ENCODE data around the gene TRIM69.
A peak's percentile ranks its signal among the peaks of the same experiment; 100 is the strongest.

The TRIM69 gene

DNA sequence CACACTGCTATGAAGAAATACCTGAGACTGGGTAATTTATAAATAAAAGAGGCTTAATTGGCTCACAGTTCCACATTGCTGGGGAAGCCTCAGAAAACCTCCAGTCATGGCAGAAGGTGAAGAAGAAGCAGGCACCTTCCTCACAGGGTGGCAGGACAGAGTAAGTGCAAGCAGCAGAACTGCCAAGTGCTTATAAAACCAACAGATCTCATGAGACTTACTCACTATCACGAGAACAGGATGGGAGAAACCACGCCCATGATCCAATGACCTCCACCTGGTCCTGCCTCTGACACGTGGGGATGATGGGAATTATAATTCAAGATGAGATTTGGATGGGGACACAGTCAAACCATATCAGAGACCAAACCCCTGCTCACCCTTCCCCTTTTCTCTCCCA lies 75.0 kb downstream of the TRIM69 start:
- peak; percentile 78 for DNase-seq

DNA sequence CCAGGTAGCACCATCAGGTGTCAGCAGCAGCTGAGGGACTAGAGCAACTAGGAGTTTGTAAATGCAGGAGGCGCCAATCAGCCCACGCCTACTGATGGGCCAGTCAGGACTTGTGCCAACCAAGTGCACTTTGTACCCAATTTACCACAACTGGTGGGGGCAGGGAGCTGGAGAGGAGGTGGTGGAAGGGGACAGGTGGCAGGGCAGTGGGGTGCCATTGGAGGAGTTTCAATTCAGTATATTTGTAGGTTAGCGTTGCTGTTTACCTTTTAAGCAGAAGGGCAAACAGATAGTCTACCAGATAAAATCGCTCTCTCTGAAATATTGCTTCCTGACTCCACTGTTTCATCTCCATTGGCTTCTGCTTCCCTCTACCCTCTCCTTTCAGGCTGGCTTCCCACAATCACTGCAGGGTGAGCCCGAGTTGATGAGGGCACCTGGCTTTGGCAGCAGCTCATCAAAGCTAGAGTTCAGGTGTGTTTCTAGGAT lies 75.7 kb downstream of the TRIM69 start:
- DNase-seq = peak; percentile 95

DNA sequence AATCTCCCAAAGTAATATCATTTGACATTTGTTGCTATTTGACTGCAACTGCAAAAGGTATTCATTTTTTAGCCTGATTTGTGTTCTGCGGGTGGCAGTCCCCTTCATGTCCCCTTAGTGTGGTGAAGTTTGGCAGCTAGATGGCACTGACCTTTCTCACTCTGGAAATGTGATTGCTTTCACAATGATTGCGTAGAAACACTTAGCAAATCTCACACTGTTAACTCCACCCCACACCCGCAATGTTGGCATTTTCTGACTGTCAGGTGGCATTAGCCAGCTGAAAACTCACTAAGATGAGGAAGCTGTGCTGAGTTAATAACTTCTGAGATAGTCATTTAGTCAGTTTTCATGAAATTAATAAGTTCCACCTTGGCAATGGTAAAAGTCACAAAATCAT lies 76.9 kb downstream of the TRIM69 start:
- DNase-seq = no peak
